ENCODE results near the gene TESMIN.
A peak's percentile ranks its signal among the peaks of the same experiment; 100 is the strongest.

TESMIN gene

GRCh38 chr11:68759991-68760390 is 8.7 kb upstream of the TESMIN start:
- DNase-seq = no peak

GRCh38 chr11:68757711-68758110 is 6.4 kb upstream of the TESMIN start:
- no peak for DNase-seq

- DNase-seq = peak; percentile 17
Measured at GRCh38 chr11:68756171-68756766, 4.9 kb upstream of the TESMIN start.

- no peak for DNase-seq
Measured at GRCh38 chr11:68753300-68753699, 2.0 kb upstream of the TESMIN start.

GRCh38 chr11:68751004-68751325 is 355 bp downstream of the TESMIN start:
- no peak for DNase-seq

- no peak for DNase-seq
Measured at GRCh38 chr11:68750195-68751003, 921 bp downstream of the TESMIN start.

GRCh38 chr11:68749229-68750123 is 1.8 kb downstream of the TESMIN start:
- no peak for DNase-seq

- DNase-seq = no peak
Measured at GRCh38 chr11:68748061-68748460, 3.3 kb downstream of the TESMIN start.

GRCh38 chr11:68743539-68743938 is 7.8 kb downstream of the TESMIN start:
- DNase-seq = no peak

GRCh38 chr11:68741463-68741862 is 9.9 kb downstream of the TESMIN start:
- no peak for DNase-seq

- DNase-seq = no peak
Measured at GRCh38 chr11:68735646-68736045, 15.7 kb downstream of the TESMIN start.

GRCh38 chr11:68735125-68735524 is 16.2 kb downstream of the TESMIN start:
- no peak for DNase-seq

GRCh38 chr11:68734111-68734510 is 17.2 kb downstream of the TESMIN start:
- no peak for DNase-seq

- DNase-seq = no peak
Measured at GRCh38 chr11:68727783-68728182, 23.5 kb downstream of the TESMIN start.

GRCh38 chr11:68724293-68724692 is 27.0 kb downstream of the TESMIN start:
- no peak for DNase-seq

- DNase-seq = no peak
Measured at GRCh38 chr11:68722143-68722542, 29.2 kb downstream of the TESMIN start.

GRCh38 chr11:68721075-68721474 is 30.2 kb downstream of the TESMIN start:
- DNase-seq = no peak

GRCh38 chr11:68715456-68716122 is 35.7 kb downstream of the TESMIN start:
- DNase-seq = no peak

GRCh38 chr11:68714060-68714856 is 37.1 kb downstream of the TESMIN start:
- DNase-seq = no peak

- no peak for DNase-seq
Measured at GRCh38 chr11:68711114-68711513, 40.2 kb downstream of the TESMIN start.

- DNase-seq = no peak
Measured at GRCh38 chr11:68710409-68710808, 40.9 kb downstream of the TESMIN start.

- DNase-seq = no peak
Measured at GRCh38 chr11:68709062-68709461, 42.3 kb downstream of the TESMIN start.

Measured in EL (cell line).